Activated T-cell treated with anti-CD3 and anti-CD28 coated beads for 48 hours (primary cell): ENCODE measurements around the gene FGF8.

Experiments
- DNase-seq: peaks from one replicate; pipeline ENCODE4 v3.0.0-alpha.2; 2020; ENCODE audit warnings: low read depth

The FGF8 gene

DNA sequence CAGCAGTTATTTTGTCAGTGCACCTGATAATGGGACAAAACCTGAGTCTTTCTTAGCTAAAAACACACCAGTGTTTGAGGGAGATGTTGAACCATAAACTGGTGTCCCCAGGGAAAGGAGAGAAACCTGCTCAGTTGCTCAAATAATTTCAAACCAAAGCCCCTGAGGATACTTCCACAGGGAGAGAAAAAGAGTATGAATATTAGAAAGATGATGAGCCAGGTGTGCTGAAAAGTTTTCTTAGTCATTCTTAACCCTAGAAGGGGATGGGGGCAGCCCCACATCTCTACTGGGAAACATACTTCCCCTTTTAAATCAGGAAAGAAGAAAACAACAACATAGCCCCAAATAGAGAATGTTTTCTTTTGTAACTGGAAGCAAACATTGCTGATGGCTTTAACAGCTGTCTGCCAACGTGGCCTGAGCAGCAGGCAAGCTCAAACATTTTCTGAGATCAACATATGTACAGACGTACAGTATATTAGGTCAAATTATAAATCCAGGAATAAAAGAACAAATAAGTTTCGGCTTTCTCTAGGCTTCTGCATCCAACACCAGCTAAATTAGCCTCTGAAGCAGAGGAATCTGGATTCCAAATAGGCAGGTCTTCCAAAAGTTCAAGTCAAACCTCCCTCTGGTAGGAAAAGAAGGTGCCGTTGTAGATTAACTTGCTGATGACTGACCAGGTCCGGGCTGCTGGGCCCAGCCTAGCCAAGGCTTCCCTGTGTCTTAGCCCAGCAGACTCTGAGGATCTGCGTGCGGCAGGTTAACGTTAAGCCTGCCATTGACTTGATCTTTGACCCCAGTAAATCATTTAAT is 50.4 kb downstream of the FGF8 start:
- DNase-seq = no peak

DNA sequence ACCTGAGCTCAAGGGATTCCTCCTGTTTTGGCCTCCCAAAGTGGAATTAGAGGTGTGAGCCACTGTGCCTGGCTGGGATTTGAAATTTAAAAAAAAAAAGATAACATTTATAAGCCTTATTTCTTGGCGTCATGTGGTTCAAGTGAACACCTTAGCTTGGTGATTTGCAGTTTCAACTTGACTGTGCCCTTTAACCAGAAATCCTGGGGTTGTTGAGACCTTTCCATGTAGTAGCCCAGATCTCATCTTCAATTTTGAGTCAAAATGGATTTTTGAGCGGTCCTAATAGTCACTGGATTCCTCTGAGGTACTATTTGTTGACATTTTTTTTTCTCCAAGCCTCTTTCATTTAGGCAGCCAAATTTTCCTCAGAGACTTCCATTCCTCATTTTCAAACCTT is 51.5 kb downstream of the FGF8 start:
- no peak for DNase-seq

DNA sequence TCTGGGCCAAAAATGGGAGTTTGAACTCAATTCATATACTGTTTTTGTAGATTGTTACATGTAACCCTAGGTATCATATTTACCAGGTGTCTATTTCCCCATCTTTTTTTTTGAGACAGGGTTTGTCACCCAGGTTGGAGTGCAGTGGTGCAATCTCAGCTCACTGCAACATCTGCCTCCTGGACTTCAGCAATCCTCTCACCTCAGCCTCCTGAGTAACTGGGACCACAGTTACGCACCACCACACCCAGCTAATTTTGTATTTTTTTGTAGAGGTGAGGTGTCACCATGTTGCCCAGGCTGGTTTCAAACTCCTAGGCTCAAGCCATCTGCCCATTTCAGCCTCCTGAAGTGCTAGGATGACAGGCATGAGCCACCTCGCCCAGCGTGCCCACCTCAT is 52.7 kb downstream of the FGF8 start:
- no peak for DNase-seq

DNA sequence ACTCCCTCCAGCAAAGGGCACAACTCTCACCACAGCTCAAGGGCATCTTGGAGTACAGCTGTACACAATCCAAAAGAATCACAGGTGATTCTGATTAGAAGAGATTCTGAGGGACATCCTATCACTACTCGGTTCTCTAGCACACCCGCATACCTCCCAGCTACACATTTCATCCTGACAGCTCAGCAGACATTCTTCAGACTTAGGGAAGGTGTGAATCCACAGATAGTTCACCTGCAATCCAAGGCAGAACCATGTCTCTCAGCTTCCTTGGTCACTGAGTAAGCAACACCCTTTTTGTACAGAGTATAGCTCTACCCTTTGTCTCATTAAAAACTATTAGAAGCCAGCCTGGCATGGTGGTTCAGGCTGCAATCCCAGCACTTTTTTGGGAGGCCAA is 54.1 kb downstream of the FGF8 start:
- no peak for DNase-seq

DNA sequence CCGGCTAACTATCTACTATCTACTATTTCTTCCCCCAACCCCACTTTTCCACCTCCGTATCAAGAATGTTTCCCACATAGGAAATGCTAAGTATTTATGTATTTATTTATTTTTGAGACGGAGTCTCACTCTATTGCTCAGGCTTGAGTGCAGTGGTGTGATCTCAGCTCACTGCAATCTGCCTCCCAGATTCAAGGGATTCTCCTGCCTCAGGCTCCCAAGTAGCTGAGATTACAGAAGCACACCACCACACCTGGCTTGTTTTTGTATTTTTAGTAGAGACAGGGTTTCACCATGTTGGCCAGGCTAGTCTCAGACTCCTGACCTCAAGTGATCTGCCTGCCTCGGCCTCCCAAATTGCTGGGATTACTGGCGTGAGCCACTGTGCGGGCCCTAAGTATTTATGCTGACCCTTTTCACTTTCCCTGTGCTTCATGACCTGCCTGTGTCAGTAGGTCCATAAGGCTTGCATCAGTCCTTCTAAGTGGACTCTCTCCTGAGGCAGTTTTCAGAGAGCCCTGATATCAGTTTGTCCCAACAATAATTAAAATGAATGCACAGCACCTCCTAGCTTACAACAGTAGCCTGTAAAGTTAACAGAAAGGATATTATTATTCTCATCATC is 55.2 kb downstream of the FGF8 start:
- DNase-seq = no peak
